ENCODE measurements around the gene SUPT20H.

DNA sequence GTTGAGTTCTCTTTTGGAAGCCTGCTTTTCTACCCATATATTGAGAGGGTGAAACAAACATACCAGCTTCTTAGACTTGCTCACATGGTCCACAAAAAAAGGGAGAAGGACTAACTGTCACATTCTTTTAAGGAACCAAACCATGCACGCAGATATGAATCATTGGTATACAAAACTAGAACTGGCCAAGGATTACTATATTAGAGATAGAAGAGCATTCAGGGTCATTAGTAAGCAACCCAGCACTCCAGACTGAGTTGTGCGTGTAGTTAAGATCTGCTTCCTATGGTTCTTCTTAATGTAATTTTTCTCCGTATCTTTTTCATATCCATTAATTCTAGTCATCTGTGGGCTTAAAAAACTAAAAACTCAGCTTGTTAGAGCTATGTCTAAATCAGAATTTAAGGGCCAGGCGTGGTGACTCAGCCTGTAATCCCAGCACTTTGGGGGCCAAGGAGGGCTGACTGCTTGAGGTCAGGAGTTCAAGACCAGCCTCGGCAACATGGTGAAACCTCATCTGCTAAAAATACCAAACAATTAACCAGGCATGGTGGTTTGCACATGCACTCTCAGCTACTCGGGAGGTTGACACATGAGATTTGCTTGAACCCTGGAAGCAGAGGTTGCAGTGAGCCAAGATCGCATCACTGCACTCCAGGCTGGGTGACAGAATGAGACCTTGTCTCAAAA lies 80.0 kb downstream of the SUPT20H start:
- TF ChIP-seq POLR2AphosphoS5 (IDR thresholded peaks at IDR 0.05; ENCODE audit: low read depth, low read length): no peak
- TF ChIP-seq SIN3A (IDR thresholded peaks at IDR 0.05; ENCODE audit: borderline replicate concordance, insufficient read depth, low read length): no peak
- TF ChIP-seq REST (IDR thresholded peaks at IDR 0.05; ENCODE audit: insufficient read depth in 1 of 2, low read depth in 2 of 2, low read length in 2 of 2): no peak
- no peak for TF ChIP-seq TAF1 (IDR thresholded peaks at IDR 0.05; ENCODE audit: borderline replicate concordance, insufficient read depth, low read length)
- TF ChIP-seq FOXP2 (optimal IDR thresholded peaks at IDR 0.05; ENCODE audit: borderline replicate concordance, extremely low read depth, extremely low read length, insufficient read depth): no peak

Data from PFSK-1 (cell line).